ENCODE results near the gene KCNT2.

KCNT2 gene

DNA sequence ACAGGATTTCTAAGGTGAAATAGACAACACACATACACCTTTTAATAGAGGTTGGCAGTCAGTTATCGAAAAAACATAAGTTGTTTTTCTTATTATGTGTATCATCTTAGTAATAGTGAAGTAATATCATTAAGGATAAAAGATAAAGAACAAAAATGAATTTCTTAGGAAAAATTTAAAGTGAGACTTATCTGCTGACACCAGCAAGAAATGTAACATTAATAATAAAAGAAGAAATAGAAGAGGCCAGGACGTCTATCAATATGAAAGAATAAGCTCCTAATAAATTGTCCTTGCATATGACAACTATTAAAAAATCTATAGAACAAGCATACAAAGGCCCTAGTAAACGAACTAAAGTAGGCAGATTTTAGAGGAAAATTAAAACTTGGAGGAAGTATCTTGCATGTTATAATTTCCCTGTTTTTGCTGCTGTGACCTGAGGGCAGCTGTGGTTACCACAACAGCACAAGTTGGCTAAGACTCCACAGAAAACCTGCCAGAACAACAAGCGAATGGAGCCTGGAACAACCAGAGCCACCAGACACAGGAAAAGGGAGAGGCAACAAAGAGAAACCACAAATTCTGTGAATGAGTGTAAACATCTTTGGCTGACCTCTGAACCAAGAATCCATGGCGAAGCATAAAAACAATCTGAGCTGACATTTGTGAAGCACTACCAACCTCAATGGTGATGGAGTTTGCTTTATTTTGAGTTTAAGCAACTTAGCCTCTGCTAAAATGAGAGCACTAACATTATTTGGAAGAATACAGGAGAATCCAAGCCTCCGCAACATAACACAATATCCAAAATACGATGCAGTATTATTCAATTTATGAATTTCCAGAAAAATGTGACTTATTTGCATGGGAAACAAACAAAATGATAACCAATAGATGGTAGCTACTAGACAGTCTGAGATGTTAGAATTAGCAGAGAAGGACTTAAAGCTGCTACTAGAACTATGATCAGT, 207.5 kb downstream of the KCNT2 start:
- WGBS: 21% methylated on average over 2 of the region's 7 CpGs
- Histone ChIP-seq H3K27ac (ENCODE audit: low read length, poor library complexity, severe bottlenecking) (peak overlapping the region; percentile 76), H3K79me1 (replicated peaks; ENCODE audit: low read length, poor library complexity, severe bottlenecking) (peaks cover 2% of the 10 kb centered on the region), H3K18ac (ENCODE audit: low read depth in 1 of 2, low read length in 2 of 2) (no peak overlapping the region), H2AFZ (ENCODE audit: low read depth, low read length) (no peak overlapping the region), H2AK5ac (ENCODE audit: low read length, severe bottlenecking) (no peak overlapping the region), H3K9ac (ENCODE audit: low read length) (peak overlapping the region; percentile 48), H3K4me2 (ENCODE audit: low read length, poor library complexity, severe bottlenecking) (peak overlapping the region; percentile 18), H2BK120ac (ENCODE audit: low read depth, low read length) (no peak overlapping the region), H3K4me1 (ENCODE audit: control insufficient read depth, insufficient read depth, low read depth, low read length) (no peaks in the 10 kb centered on the region), H3K23ac (ENCODE audit: low read length in 2 of 2) (no peak overlapping the region), H4K8ac (ENCODE audit: low read length) (no peak overlapping the region), H3K4me3 (ENCODE audit: insufficient read depth in 1 of 2, low read depth in 1 of 2, low read length in 2 of 2) (peak overlapping the region in 1 of 2 experiments; percentile 34), H2BK12ac (ENCODE audit: low read length in 2 of 2) (no peak overlapping the region), H3K9me3 (ENCODE audit: control insufficient read depth, low read length) (no peaks in the 10 kb centered on the region), H3K27me3 (ENCODE audit: control insufficient read depth in 1 of 2, insufficient read depth in 1 of 2, low read length in 2 of 2) (no peaks in the 10 kb centered on the region), H3K36me3 (ENCODE audit: control insufficient read depth in 1 of 2, insufficient read depth in 2 of 2, low read depth in 1 of 2, low read length in 2 of 2) (no peaks in the 10 kb centered on the region), H2BK5ac (ENCODE audit: low read depth, low read length, poor library complexity, severe bottlenecking) (no peak overlapping the region), H2BK15ac (ENCODE audit: low read depth, poor library complexity, severe bottlenecking) (no peak overlapping the region), H3K4ac (ENCODE audit: low read depth in 1 of 2, low read length in 2 of 2) (no peak overlapping the region), H3K14ac (ENCODE audit: low read length in 2 of 2) (no peak overlapping the region), H4K91ac (ENCODE audit: low read length) (no peak overlapping the region)
- peak; percentile 91 for DNase-seq

GRCh38 chr1:196399713-196400112, 208.5 kb downstream of the KCNT2 start:
- Histone ChIP-seq H3K4me2 (ENCODE audit: low read length, poor library complexity, severe bottlenecking) (no peak overlapping the region), H4K91ac (ENCODE audit: low read length) (no peak overlapping the region), H3K4me3 (ENCODE audit: insufficient read depth in 1 of 2, low read depth in 1 of 2, low read length in 2 of 2) (no peak overlapping the region), H4K8ac (ENCODE audit: low read length) (peak overlapping the region; percentile 80), H2BK12ac (ENCODE audit: low read length in 2 of 2) (peak overlapping the region; percentile 78 to 84), H2AFZ (ENCODE audit: low read depth, low read length) (no peak overlapping the region), H3K27ac (ENCODE audit: low read length, poor library complexity, severe bottlenecking) (no peak overlapping the region), H3K23ac (ENCODE audit: low read length in 2 of 2) (no peak overlapping the region), H2BK120ac (ENCODE audit: low read depth, low read length) (peak overlapping the region; percentile 61), H3K9me3 (ENCODE audit: control insufficient read depth, low read length) (no peaks in the 10 kb centered on the region), H3K4ac (ENCODE audit: low read depth in 1 of 2, low read length in 2 of 2) (peak overlapping the region in 1 of 2 experiments; percentile 91), H2BK5ac (ENCODE audit: low read depth, low read length, poor library complexity, severe bottlenecking) (no peak overlapping the region), H3K18ac (ENCODE audit: low read depth in 1 of 2, low read length in 2 of 2) (peak overlapping the region; percentile 75 to 84), H3K9ac (ENCODE audit: low read length) (no peak overlapping the region), H3K27me3 (ENCODE audit: control insufficient read depth in 1 of 2, insufficient read depth in 1 of 2, low read length in 2 of 2) (no peaks in the 10 kb centered on the region), H3K79me1 (replicated peaks; ENCODE audit: low read length, poor library complexity, severe bottlenecking) (peaks cover 2% of the 10 kb centered on the region), H2AK5ac (ENCODE audit: low read length, severe bottlenecking) (peak overlapping the region; percentile 87), H3K14ac (ENCODE audit: low read length in 2 of 2) (no peak overlapping the region), H3K4me1 (ENCODE audit: control insufficient read depth, insufficient read depth, low read depth, low read length) (no peaks in the 10 kb centered on the region), H2BK15ac (ENCODE audit: low read depth, poor library complexity, severe bottlenecking) (no peak overlapping the region), H3K36me3 (ENCODE audit: control insufficient read depth in 1 of 2, insufficient read depth in 2 of 2, low read depth in 1 of 2, low read length in 2 of 2) (no peaks in the 10 kb centered on the region)
- whole genome bisulfite sequencing: 97% methylated on average over 2 of the region's 2 CpGs
- no peak for DNase-seq

DNA sequence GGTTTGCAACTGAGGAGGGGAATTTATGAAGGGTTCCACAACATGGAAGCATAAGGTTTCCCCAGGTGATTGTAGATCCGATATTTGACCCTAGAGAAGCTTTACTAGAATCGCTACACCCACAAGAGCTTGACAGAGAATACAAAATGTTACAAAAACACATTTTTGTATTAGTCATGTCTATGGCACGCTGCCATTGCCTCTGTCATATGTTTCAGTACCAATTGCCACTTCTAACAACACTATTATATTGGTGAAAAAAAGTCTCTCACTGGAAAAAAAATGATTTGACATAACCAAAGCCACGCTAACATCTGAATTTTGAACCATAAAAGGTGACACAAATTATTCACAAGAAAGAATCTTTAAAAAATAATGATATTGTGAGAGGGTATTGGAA, 214.5 kb downstream of the KCNT2 start:
- Histone ChIP-seq H4K91ac (ENCODE audit: low read length) (no peak overlapping the region), H3K9me3 (ENCODE audit: control insufficient read depth, low read length) (no peaks in the 10 kb centered on the region), H3K79me1 (replicated peaks; ENCODE audit: low read length, poor library complexity, severe bottlenecking) (no peaks in the 10 kb centered on the region), H3K4me2 (ENCODE audit: low read length, poor library complexity, severe bottlenecking) (no peak overlapping the region), H3K4me3 (ENCODE audit: insufficient read depth in 1 of 2, low read depth in 1 of 2, low read length in 2 of 2) (peak overlapping the region in 1 of 2 experiments; percentile 64), H3K4me1 (ENCODE audit: control insufficient read depth, insufficient read depth, low read depth, low read length) (no peaks in the 10 kb centered on the region), H3K23ac (ENCODE audit: low read length in 2 of 2) (peak overlapping the region in 1 of 2 experiments; percentile 21), H2BK5ac (ENCODE audit: low read depth, low read length, poor library complexity, severe bottlenecking) (no peak overlapping the region), H2BK12ac (ENCODE audit: low read length in 2 of 2) (no peak overlapping the region), H2AFZ (ENCODE audit: low read depth, low read length) (no peak overlapping the region), H3K4ac (ENCODE audit: low read depth in 1 of 2, low read length in 2 of 2) (no peak overlapping the region), H3K14ac (ENCODE audit: low read length in 2 of 2) (no peak overlapping the region), H2BK15ac (ENCODE audit: low read depth, poor library complexity, severe bottlenecking) (no peak overlapping the region), H2AK5ac (ENCODE audit: low read length, severe bottlenecking) (no peak overlapping the region), H2BK120ac (ENCODE audit: low read depth, low read length) (no peak overlapping the region), H4K8ac (ENCODE audit: low read length) (no peak overlapping the region), H3K9ac (ENCODE audit: low read length) (peak overlapping the region; percentile 61), H3K27ac (ENCODE audit: low read length, poor library complexity, severe bottlenecking) (no peak overlapping the region), H3K27me3 (ENCODE audit: control insufficient read depth in 1 of 2, insufficient read depth in 1 of 2, low read length in 2 of 2) (no peaks in the 10 kb centered on the region), H3K18ac (ENCODE audit: low read depth in 1 of 2, low read length in 2 of 2) (no peak overlapping the region), H3K36me3 (ENCODE audit: control insufficient read depth in 1 of 2, insufficient read depth in 2 of 2, low read depth in 1 of 2, low read length in 2 of 2) (no peaks in the 10 kb centered on the region)
- no peak for DNase-seq
- 87% methylated on average over 3 of the region's 4 CpGs for WGBS

DNA sequence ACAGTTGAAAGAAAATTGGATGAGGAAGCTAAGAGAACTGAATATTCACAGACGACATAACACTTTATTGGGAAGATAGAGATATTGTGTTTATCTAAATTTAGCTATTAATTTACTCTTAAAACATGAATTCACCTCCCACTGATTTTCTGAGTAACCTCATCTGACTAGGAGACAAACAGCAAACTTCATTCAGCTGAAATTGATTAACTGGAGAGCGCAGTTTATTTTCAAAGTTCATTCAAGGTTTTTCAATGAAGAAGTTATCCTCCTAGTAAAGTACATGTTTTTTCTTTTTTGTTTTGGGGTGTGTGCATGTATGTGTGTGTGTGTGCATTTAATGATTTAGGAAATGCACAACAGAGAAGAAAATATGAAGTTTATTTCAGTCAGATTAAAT, 215.0 kb downstream of the KCNT2 start:
- H3K18ac ChIP-seq (ENCODE audit: low read depth in 1 of 2, low read length in 2 of 2): no peak overlapping the region
- 100% methylated on average over 1 of the region's 2 CpGs for WGBS

More for the DNA sequence above, 215.0 kb downstream of the KCNT2 start:
- DNase-seq: no peak
- Histone ChIP-seq H3K9ac (ENCODE audit: low read length) (peak overlapping the region; percentile 61), H2AK5ac (ENCODE audit: low read length, severe bottlenecking) (no peak overlapping the region), H3K4me1 (ENCODE audit: control insufficient read depth, insufficient read depth, low read depth, low read length) (no peaks in the 10 kb centered on the region), H3K36me3 (ENCODE audit: control insufficient read depth in 1 of 2, insufficient read depth in 2 of 2, low read depth in 1 of 2, low read length in 2 of 2) (no peaks in the 10 kb centered on the region), H2BK15ac (ENCODE audit: low read depth, poor library complexity, severe bottlenecking) (no peak overlapping the region), H3K4me3 (ENCODE audit: insufficient read depth in 1 of 2, low read depth in 1 of 2, low read length in 2 of 2) (peak overlapping the region in 1 of 2 experiments; percentile 64), H2BK120ac (ENCODE audit: low read depth, low read length) (no peak overlapping the region), H3K4me2 (ENCODE audit: low read length, poor library complexity, severe bottlenecking) (no peak overlapping the region), H3K9me3 (ENCODE audit: control insufficient read depth, low read length) (no peaks in the 10 kb centered on the region), H2BK12ac (ENCODE audit: low read length in 2 of 2) (no peak overlapping the region), H3K27me3 (ENCODE audit: control insufficient read depth in 1 of 2, insufficient read depth in 1 of 2, low read length in 2 of 2) (no peaks in the 10 kb centered on the region), H4K91ac (ENCODE audit: low read length) (no peak overlapping the region), H3K4ac (ENCODE audit: low read depth in 1 of 2, low read length in 2 of 2) (no peak overlapping the region), H2AFZ (ENCODE audit: low read depth, low read length) (no peak overlapping the region), H3K79me1 (replicated peaks; ENCODE audit: low read length, poor library complexity, severe bottlenecking) (no peaks in the 10 kb centered on the region), H3K23ac (ENCODE audit: low read length in 2 of 2) (no peak overlapping the region), H4K8ac (ENCODE audit: low read length) (no peak overlapping the region), H2BK5ac (ENCODE audit: low read depth, low read length, poor library complexity, severe bottlenecking) (no peak overlapping the region), H3K27ac (ENCODE audit: low read length, poor library complexity, severe bottlenecking) (no peak overlapping the region), H3K14ac (ENCODE audit: low read length in 2 of 2) (no peak overlapping the region)

Measured in mesenchymal stem cell (in vitro differentiated cells and primary cell).